ENCODE results near the gene TLL2.
A peak's percentile ranks its signal among the peaks of the same experiment; 100 is the strongest.

The TLL2 gene

GRCh38 chr10:96415891-96416554 lies 97.7 kb downstream of the TLL2 start:
- no peak for DNase-seq (ENCODE audit: low spot score)
- H3K4me3 ChIP-seq, result no peak overlapping the region

DNA sequence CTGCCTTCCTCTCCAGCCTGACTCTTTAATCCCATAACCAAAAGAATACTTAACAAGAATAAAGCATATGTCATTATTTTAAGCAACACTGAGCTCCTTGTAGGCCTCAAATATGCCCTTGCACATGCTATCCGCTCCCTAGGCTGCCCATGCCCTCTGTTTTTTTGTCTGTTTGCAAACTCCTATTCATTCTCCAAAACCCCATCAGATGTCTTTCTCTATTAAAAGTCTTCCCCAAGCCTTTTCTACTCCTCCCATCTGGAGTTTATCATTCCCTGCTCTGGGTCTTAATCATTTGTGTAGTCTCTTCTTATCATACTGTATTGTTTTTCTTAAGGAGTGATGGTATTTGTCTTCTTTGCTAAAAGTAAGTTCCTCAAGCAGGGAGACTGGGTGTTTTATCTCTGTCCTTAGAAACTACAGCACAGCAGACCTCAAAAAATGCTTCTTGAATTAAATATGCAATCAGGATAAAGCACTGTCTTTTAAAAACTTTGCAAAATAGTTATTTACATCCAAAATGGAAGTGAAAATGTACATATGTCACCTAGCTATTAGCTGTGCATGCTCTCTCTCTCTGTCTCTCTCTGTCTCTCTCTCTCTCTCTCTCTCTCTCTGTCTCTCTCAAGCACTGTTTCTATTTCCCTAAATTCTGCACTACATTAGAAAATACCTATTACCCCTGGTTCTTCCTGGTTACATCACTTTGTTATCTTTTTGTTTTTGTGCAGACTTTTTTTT lies 98.4 kb downstream of the TLL2 start:
- Histone ChIP-seq H3K27ac (no peak overlapping the region), H3K4me3 (no peak overlapping the region)
- DNase-seq (ENCODE audit: low spot score), result no peak
- TF ChIP-seq CTCF (IDR thresholded peaks at IDR 0.05), result no peak

More at GRCh38 chr10:96415891-96416554, 97.7 kb downstream of the TLL2 start:
- TF ChIP-seq CTCF (IDR thresholded peaks at IDR 0.05), result no peak
- no peak overlapping the region for H3K27ac ChIP-seq

- no peak for TF ChIP-seq CTCF (IDR thresholded peaks at IDR 0.05)
- DNase-seq (ENCODE audit: low spot score), result peak; percentile 66
- Histone ChIP-seq H3K4me3 (no peak overlapping the region), H3K27ac (no peak overlapping the region)
Observed at GRCh38 chr10:96414303-96414702, 99.4 kb downstream of the TLL2 start.

DNA sequence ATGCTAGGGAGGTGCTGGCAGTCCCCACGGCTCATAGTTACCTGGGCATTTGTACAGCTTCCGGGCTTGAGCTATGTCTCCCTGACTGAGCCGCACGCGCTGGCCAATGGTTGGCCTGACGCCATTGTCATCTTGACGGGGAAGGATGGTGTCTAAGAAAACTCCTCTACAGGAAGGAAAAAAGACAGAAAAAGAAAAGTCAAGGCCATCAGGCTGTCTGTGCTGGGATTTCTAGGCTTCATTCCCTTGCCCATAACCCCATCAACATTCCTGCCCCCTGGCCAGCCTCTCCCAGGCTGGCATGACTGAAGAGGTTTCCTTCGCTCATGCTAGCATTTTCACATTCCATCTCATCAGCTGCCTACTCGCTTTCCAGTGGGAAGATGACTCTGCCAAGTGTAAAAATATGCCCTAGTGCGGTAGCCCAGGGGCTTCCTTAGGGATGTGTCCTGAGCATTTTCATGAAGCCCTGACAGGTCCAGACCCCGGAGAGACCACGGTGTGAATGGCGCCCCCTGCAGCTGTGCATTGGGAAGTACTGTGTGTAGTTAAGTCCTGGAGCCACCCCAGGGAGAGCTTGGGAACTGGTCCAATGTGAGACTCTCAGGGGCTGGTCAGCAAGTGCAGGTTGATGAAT lies 100.5 kb downstream of the TLL2 start:
- Histone ChIP-seq H3K4me3 (no peak overlapping the region), H3K27ac (no peak overlapping the region)
- no peak for TF ChIP-seq CTCF (IDR thresholded peaks at IDR 0.05)
- DNase-seq (ENCODE audit: low spot score), result peak; percentile 53

DNA sequence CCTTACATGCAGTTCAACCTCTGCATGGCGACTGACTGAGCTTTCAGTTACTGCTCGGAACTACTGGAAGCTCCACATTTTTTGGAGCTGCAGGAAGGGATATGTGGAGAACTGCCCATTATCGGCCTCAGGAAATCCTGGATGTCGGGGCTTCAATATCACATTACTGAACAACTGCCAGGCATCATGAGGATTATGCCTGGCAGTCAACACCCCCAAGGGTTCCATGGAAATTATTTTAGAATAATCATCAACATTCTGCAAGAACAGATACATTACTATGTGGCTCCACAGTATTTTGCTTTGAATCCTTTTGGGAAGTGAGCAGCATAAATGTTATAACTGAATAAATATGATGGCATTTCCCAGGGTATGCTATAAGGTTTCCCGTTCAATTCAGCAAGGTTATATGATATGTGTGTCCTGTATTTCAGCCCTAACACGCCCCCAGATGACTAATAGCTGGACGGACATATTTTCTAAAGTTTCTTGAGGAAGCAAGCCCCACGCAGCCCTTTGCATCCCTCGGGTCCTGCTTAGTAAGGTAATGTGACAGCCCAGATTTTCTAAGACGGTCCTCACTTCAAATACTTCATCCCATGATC lies 101.9 kb downstream of the TLL2 start:
- Histone ChIP-seq H3K27ac (no peak overlapping the region), H3K4me3 (no peak overlapping the region)
- no peak for TF ChIP-seq CTCF (IDR thresholded peaks at IDR 0.05)
- DNase-seq (ENCODE audit: low spot score), result peak; percentile 29

GRCh38 chr10:96410296-96410695 lies 103.4 kb downstream of the TLL2 start:
- peak; percentile 43 for DNase-seq (ENCODE audit: low spot score)
- H3K27ac ChIP-seq, result no peak overlapping the region
- no peak overlapping the region for H3K4me3 ChIP-seq
- TF ChIP-seq CTCF (IDR thresholded peaks at IDR 0.05), result no peak
